Gastroesophageal sphincter (tissue), 3 donors: ENCODE results near the gene POU2AF1.
"Not testable (repeated sequence)": the region's sequence is repeated elsewhere in the genome, so short reads cannot be mapped to it uniquely, and the experiment has no call there.

ENCODE experiments used
- EP300 ChIP-seq: sonication (generic); formaldehyde crosslinking; IDR thresholded peaks from one replicate; pipeline ENCODE4 v1.6.1; 2017; ENCODE audit warnings: antibody characterized with exemption, mild to moderate bottlenecking
- POLR2A ChIP-seq, 2 donors: fragments of 450-650 bp; IDR thresholded peaks; one replicate each; pipeline ENCODE4 v1.6.1; 2017; ENCODE audit warnings: antibody characterized with exemption in 2 of 2, mild to moderate bottlenecking in 2 of 2, moderate library complexity in 1 of 2
- TF ChIP-seq, protein P1 (sequence below), 4 experiments: fragments of 200-600 bp in 2 of 4; fragments of 450-650 bp in 2 of 4; sonication (generic) in 1 of 4; IDR thresholded peaks; one replicate each; pipeline ENCODE4 v1.5.1; 2017 to 2019; ENCODE audit warnings: antibody characterized with exemption in 4 of 4, mild to moderate bottlenecking in 2 of 4, moderate library complexity in 2 of 4

DNA sequence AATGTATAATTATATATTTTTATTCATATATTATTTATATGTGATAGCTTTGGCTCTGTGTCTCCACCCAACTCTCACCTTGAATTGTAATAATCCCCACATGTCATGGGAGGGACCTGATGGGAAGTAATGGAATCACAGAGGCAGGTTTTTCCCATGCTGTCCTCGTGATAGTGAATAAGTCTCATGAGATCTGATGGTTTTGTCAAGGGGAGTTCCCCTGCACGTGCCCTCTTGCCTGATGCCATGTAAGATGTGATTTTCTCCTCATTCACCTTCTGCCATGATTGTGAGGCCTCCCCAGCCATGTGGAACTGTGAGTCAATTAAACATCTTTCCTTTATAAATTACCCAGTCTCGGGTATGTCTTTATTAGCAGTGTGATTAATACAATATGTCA is 22.9 kb upstream of the POU2AF1 start:
- TF ChIP-seq POLR2A (IDR thresholded peaks at IDR 0.05); EP300: not testable (repeated sequence)
- TF ChIP-seq, protein P1, sequence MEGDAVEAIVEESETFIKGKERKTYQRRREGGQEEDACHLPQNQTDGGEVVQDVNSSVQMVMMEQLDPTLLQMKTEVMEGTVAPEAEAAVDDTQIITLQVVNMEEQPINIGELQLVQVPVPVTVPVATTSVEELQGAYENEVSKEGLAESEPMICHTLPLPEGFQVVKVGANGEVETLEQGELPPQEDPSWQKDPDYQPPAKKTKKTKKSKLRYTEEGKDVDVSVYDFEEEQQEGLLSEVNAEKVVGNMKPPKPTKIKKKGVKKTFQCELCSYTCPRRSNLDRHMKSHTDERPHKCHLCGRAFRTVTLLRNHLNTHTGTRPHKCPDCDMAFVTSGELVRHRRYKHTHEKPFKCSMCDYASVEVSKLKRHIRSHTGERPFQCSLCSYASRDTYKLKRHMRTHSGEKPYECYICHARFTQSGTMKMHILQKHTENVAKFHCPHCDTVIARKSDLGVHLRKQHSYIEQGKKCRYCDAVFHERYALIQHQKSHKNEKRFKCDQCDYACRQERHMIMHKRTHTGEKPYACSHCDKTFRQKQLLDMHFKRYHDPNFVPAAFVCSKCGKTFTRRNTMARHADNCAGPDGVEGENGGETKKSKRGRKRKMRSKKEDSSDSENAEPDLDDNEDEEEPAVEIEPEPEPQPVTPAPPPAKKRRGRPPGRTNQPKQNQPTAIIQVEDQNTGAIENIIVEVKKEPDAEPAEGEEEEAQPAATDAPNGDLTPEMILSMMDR (IDR thresholded peaks at IDR 0.05) = not testable (repeated sequence)
